HFF-Myc (cell line): ENCODE data around the gene MFN2.
"Not testable (repeated sequence)": the region's sequence is repeated elsewhere in the genome, so short reads cannot be mapped to it uniquely, and the experiment has no call there.

Experiments
- DNase-seq: peaks from one replicate; pipeline ENCODE4 v3.0.0-alpha.2; 2011; ENCODE audit warnings: low read depth; ENCODE audit errors: extremely low read depth
- H3K4me3 ChIP-seq: replicated peaks from 2 replicates; pipeline ENCODE4 v1.5.1; 2011; ENCODE audit warnings: low read depth, mild to moderate bottlenecking, control low read depth, low read length
- TF ChIP-seq, protein P1 (sequence below): IDR thresholded peaks from 2 replicates; pipeline ENCODE4 v1.5.1; 2012; ENCODE audit warnings: mild to moderate bottlenecking, low read depth, low read length, control low read depth; ENCODE audit errors: missing control alignments

MFN2 gene

DNA sequence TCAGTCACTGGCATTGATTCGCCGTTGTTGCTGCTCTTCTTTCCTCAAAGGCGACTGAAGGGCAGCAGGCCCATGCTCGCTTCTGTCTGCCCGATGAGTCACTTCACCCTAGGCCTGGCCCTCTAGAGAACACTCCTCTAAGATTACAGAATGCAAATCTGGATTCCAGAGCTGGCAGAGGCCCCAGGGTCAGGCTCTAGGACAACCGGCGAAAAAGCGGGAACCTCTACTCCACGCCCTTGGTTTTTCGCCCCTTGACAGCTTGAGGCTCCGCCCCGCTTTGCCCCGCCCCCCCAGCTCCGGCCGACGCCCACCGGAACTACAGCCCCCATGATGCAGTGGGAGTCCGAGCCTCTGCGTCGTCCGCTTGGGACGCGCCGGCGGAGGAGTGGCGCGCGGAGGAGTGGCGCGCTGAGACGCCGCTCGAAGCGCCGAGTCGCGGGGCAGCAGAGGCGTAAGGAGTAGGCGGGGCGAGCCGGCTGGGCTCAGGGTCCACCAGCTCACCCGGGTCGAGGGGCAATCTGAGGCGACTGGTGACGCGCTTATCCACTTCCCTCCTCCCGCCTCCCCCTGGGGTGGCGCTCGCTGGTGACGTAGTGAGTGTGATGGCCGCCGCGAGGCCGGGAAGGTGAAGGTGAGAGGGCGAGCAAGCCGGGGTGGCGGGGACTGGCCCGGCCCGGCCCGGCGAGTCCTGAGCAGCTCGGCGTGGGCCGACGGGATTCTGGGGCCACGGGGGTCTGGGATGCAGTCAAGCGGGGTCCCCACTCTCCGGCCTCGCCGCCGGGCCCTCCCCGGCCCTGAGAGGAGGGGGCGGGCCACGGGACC, at the start of gene MFN2:
Gene MFN2 (plus strand): TSS at position 594 of the 825 bp plus-strand sequence. CDS start 8,725 bp downstream, outside the sequence.
- H3K4me3 ChIP-seq = peak within 1 kb of the TSS; percentile 99
- peak; percentile 90 for DNase-seq
- TF ChIP-seq, protein P1, sequence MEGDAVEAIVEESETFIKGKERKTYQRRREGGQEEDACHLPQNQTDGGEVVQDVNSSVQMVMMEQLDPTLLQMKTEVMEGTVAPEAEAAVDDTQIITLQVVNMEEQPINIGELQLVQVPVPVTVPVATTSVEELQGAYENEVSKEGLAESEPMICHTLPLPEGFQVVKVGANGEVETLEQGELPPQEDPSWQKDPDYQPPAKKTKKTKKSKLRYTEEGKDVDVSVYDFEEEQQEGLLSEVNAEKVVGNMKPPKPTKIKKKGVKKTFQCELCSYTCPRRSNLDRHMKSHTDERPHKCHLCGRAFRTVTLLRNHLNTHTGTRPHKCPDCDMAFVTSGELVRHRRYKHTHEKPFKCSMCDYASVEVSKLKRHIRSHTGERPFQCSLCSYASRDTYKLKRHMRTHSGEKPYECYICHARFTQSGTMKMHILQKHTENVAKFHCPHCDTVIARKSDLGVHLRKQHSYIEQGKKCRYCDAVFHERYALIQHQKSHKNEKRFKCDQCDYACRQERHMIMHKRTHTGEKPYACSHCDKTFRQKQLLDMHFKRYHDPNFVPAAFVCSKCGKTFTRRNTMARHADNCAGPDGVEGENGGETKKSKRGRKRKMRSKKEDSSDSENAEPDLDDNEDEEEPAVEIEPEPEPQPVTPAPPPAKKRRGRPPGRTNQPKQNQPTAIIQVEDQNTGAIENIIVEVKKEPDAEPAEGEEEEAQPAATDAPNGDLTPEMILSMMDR = no peak

DNA sequence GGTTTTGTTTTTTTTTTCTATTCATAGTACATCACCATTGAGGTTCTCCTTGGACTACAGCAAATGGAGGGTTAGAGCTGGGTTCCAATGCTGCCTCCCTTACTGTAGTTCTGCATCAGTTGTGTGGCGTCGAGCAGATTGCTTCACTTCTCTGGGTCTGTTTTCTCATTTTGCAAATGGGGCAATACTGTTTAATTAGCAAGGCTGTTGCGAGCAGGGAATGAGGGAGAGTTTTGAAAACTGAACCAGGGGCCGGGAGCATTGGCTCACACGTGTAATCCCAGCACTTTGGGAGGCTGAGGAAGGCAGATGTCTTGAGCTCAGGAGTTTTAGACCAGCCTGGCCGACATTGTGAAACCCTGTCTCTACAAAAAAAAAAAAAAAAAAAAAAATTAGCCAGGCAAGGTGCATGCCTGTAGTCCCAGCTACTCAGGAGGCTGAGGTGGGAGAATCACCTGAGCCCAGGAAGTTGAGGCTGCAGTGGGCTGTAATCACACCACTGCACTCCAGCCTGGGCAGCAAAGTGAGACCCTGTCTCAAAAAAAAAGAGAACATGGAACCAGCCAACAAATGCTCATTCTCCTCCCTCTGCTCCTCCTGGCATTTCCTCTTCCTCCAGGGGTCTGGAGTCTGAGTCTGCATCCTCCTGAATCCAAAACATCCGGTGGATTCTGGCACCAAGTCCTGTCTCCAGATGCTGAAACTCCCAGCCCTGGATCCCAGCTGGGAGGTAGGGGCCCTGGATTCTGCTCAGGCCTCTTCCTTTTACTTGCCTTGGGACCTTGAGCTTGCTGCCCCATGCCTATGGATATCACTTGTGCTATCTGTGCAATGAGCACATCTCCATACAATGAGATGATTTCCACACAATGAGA, 49.4 kb upstream of the MFN2 start:
- DNase-seq = peak; percentile 83
- no peak overlapping the region for H3K4me3 ChIP-seq
- TF ChIP-seq, protein P1 = no peak

DNA sequence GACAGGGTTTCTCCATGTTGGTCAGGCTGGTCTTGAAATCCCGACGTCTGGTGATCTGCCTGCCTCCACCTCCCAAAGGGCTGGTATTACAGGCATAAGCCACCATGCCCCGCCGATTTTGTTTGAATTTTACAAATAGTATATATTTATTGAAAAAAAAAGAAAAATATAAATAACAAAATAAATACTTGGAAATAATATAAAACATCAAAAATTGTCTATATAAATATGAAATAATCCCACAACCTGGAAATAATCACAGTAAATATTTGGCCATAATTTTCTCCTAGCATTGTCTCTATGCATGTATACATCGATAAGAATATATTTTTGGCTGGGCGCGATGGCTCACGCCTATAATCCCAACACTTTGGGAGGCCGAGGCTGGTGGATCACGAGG, 48.4 kb upstream of the MFN2 start:
- no peak overlapping the region for H3K4me3 ChIP-seq
- TF ChIP-seq, protein P1 = no peak
- DNase-seq = no peak

DNA sequence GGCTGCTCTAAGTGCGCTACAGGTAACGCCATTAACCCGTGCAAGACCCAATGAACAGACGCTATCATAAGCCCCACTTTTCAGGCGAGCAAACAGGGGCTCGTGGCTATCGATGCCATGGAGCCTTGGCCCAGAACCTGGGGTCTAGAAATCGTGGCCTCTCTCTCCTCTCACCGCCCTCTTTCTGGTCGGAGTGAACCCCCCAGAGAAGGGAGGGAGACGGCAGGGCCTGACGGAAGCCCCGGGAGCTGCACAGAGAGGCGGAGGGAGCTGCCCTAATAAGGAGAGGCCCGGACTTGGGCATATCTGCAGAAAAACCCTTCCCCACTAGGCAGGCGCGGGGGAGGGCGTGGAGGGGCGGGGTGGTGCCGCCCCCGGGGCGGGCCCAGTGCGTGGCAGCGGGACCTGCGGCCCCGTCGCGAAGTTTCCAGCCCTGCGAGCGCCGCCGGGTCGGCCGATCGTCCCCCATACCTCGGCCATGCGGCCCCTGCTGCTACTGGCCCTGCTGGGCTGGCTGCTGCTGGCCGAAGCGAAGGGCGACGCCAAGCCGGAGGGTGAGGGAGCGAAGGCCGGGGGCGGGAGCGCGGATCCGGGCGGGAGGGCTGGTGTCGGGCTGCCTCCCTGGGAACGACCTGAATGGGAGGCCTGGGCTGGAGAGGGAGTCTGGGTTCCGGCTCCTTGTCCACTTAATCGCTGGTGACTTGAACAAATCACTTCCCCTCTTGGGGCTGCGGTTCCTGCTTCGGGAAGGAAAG, 45.8 kb upstream of the MFN2 start, which contains the start of gene PLOD1:
Gene PLOD1 (plus strand): TSS at position 416 of the 755 bp plus-strand sequence. CDS start 63 bp downstream, at position 479.
- TF ChIP-seq, protein P1 = no peak
- H3K4me3 ChIP-seq = peak within 1 kb of the TSS; percentile 82
- DNase-seq = no peak

DNA sequence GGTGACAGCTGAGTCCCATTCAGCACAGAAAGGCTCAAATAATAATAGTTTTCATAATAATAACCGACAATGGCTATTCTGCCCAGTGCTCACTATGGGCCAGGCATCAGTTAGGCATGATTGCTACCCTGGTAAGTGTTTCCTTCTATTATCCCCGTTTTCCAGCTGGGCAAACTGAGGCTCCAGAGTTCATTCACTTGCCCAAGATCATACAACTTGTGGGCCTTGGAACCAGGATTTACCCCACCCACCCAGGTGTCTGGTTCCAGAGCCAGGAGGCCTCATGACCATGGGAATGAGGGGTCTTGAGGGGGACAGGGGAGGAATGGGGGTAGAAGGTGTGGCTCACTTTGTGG, 45.2 kb upstream of the MFN2 start:
- TF ChIP-seq, protein P1 = no peak
- peak overlapping the region; percentile 82 for H3K4me3 ChIP-seq
- DNase-seq = no peak

DNA sequence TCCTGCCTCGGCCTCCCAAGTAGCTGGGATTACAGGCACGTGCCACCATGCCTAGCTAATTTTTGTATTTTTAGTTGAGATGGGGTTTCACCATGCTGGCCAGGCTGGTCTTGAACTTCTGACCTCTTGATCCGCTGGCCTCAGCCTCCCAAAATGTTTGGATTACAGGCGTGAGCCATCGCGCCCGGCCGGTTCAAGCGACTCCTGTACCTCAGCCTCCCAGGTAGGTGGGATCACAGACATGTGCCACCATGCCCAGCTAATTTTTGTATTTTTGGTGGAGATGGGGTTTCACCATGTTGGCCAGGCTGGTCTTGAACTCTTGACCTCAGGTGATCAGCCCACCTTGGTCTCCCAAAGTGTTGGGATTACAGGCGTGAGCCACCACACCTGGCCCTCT, 44.5 kb upstream of the MFN2 start:
- not testable (repeated sequence) for DNase-seq
- H3K4me3 ChIP-seq = peak overlapping the region; percentile 82
